Fibroblast of skin of back (primary cell): ENCODE measurements around the gene HRK.

Experiments
- DNase-seq: peaks from one replicate; pipeline ENCODE4 v3.0.0-alpha.2; 2013

HRK gene

DNA sequence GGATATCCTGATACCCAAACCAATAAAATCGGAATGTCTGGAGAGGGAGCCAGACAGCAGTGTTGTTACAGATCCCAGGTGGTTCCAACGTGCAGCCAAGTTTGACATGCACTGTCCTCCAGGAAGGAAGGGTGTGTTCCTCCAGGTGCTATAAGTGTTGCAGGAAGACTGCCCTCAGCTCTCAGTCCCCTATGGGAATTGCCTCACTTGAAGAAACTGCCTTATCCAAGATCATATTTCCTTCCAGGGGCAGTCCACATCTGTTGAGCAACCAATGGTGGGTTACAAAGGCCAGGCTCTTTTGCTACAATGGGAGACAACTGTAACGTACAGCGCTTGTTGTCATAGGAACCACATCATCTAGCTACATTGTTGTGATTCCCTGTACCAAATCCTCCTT, 16.2 kb upstream of the HRK start:
- no peak for DNase-seq

DNA sequence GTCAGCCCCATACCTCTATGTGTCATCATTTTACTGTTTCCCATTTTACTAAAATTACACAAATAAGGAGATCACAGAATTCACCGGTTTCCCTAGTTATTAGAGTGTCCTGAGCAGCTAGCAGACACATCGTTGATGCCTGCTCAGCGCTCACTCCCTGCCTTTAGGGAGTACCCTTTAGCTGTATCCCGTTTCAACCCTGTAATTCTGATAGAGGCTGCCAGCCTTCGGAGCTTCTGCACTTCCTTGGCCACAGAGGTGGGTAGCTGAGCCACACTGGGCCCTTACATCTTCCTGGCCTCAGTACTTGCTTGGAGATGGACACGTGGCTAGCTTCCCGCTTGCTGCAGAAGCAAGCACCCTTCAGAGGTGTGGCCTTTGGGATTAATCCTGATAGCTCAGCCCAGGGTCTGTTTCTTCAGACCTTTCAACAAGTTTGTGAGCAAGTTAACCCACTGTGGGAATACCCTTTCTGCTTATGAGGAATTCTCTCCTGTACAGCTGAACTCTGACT, 15.2 kb upstream of the HRK start:
- DNase-seq = no peak

DNA sequence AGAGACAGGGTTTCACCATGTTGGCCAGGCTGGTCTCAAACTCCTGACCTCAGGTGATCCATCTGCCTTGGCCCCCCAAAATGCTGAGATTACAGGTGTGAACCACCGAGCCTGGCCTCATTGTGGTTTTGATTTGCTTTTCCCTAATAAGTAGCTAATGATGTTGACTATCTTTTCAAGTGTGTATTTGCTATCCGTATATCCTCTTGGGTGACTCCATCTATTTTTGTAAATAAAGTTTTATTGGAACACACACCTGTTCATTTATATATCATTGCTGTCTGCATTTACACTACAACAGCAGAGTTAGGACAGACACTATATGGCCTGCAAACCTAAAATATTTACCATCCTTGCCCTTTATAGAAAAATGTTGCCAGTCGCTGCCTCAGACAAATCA, 13.7 kb upstream of the HRK start:
- no peak for DNase-seq

GRCh38 chr12:116892349-116893140, 11.3 kb upstream of the HRK start:
- DNase-seq = no peak

GRCh38 chr12:116891019-116891418, 9.8 kb upstream of the HRK start:
- DNase-seq = no peak

GRCh38 chr12:116890330-116890729, 9.1 kb upstream of the HRK start:
- DNase-seq = no peak

- DNase-seq = no peak
Measured at GRCh38 chr12:116887897-116888296, 6.7 kb upstream of the HRK start.

GRCh38 chr12:116887244-116887643, 6.0 kb upstream of the HRK start:
- no peak for DNase-seq

GRCh38 chr12:116885491-116885890, 4.2 kb upstream of the HRK start:
- DNase-seq = no peak

DNA sequence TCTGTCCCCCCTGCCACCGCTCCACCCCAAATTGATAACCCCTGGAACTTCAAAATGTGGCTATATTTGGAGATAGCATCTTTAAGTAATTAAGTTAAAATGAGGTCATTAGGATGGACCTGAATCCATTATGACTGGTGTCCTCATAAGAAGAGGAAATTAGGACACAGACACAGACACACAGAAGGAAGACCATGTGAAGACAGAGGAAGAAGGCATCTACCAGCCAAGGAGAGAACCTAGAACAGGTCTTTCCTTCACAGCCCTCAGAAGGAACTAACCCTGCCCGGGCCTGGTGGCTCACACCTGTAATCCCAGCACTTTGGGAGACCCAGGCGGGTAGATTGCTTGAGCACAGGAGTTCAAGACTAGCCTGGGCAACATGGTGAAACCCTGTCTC, 3.6 kb upstream of the HRK start:
- DNase-seq = no peak

DNA sequence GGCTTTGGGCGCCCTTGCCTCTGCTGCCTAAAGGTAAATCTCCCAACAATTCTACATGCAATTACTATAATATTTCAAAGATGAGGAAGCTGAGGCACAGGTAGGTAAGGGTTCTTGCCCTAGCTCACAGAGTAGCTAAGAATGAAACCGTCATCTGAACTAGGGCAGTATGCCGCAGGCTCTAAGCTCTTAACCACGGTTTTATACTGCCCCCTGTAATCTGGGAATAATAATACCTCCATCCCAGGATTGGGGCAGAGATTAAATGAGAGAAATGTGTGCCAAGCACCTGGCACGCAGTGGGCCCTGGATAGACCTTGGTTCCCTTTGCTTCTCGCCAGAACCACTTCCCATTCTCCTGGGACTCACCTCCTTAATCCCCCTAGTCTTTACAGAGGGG, 1.5 kb upstream of the HRK start:
- peak; percentile 50 for DNase-seq

DNA sequence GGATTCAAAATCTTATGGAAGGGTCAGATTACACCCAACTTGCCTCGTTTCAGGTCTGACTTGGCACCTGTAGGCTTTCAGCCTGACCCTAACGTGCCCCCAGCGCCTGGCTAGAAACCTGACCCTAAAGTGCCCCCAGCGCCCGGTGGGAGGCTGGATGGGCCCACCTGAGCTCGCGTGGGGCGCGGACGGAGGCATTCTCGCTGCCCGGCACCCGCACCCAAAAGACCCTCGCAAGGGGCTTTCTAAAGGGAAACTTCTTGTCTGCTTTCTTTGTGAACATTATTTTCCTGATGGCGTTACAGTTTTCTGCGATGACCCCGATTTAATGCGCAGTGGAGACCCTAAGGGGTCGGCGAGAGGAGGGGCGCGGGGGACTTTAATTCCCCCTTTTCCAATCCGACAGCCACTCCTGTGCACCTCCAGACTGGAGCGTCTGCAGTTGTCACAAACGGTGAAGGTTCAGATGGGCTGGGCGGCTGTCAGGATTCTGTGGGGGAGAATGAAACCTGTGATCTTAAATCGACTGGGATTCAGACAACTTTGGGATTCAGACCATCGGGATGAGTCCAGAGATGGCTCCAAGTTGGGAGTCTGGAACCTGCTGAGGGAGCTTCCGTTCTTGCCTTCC, 751 bp upstream of the HRK start:
- DNase-seq = no peak

DNA sequence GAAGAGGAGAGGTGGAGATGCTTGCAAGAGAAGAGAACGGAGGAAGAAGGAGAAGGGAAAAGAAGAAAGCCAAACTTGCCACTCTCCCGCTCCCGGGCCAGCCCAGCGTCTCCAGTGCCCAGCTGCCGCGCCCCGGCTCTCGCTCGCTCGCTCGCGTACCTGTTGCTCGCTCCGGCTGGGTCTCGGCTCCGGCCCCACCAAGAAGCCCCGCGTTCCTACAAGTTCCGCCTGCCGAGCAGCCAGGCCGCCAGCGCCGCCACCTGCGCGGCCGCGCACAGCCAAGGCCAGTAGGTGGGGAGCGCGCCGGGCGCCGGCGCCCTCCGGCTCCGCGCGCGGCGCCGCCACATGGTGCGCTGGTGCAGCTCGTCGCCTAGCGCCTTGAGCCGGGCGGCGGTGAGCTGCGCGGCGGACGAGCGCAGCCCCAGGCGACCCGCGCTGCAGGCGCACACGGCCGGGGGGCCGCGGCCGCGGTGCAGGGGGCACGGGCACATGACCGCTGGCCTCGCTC, 370 bp downstream of the HRK start:
- peak; percentile 49 for DNase-seq

- no peak for DNase-seq
Measured at GRCh38 chr12:116880213-116880816, 926 bp downstream of the HRK start.

GRCh38 chr12:116879509-116880212, 1.6 kb downstream of the HRK start:
- DNase-seq = no peak

DNA sequence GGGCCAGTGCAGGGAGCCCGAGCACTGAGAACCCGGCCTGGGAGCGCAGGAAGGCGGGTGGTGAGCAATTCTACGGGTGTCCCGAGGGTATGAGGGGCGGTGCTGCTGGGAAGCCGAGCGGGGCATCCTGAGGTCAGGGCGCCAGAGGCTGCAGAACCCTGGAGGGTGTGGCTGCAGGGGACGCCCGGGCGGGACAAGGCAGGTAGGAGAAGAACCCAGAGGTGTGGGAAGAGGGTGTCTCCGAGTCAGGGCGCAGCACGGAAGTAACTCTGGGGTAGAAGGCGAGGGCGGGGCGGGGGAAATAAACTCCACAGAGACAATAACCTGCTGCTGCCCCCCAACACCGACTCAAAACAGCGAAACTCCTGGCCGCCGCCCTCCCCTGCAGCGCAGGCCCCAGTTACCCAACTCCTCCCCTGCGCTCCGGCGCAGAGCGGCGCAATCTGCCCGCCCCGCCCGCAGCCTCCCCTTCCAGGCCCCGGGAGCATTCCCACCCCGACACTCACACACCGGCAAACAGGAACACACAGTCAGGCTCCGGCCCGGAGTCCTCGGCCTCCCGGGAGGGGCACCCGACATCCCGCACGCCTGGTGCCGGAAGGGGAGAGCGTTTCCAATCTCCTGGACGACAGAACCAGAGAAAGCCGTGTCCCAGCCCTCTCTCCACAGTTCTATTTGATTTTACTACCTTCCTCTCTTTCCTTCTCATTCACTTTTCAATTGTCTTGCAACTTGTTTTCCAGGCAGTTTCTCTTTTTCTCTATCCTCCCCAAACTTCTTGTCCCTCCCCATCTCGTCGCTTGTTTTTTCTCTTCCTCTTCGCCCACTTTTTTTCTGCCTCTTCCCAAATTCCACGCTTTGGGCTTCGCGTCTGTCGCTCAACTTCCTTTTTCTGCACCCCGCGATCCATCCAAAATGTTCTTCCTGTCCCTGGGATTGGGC, 2.4 kb downstream of the HRK start:
- DNase-seq = peak; percentile 11

- no peak for DNase-seq
Measured at GRCh38 chr12:116876151-116876869, 4.9 kb downstream of the HRK start.

DNA sequence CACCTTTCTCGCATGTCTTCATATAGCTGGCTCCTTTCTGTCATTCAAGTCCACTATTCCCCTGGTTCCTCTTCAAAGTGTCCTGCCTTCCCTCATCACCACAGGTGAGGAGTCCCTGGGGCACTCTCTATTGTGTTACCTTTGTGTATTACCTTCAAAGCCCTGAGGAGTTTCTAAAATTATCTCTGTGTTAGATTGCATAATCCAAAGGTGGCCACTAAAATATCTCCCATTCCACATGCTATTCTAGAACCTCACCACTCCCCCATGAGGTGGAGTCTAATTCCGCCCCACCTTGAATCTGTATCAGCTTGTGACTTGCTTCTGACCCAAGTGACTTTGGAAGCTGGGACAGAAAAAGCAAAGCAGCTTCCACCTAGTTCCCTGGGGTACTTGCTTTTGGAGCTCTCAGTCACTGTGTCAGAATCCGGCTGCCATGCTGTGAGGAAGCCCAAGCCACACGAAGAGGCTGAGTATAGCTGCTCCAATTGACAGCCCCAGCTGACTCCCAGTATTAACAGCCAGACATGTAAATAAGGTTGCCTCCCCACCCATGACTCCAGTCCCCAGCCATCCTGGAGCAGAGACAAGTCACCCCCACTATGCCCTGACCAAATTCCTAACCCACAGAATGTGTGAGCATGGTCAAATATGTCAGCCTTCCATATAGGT, 6.8 kb downstream of the HRK start:
- DNase-seq = no peak

DNA sequence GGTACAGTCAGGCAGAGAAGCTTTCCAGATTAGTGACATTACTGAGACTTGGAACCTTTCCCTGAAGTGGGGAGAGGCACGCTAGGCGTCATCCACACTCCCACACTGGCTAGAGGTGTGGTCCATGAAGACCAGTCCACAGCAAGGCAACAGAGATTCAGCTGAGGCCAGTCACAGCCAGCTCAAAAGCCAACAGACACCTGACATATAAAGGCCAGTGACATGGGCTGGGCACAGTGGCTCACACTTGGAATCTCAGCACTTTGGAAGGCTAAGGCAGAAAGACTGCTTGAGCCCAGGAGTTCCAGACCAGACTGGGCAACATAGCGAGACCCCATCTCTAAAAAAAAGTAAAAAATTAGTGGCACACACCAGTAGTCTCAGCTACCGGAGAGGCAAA, 10.9 kb downstream of the HRK start:
- DNase-seq = no peak

DNA sequence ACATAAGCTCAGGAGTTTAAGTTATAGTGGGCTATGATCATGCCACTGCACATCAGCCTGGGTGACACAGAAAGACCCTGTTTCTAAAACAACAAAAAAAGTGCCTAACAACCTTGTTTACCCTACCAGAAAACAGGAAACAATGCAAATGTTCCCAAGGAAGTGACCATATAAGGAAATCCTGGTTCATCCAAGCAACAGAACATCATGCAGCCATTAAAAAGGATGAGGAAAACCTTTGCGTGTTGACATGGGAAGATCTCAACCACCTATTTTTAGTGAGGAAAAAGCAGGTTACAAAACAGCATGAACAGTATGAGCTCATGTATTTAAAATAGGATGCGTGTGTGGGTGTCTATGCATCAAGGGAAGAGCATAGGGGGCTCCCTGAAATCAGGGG, 13.7 kb downstream of the HRK start:
- DNase-seq = no peak
